HL-60 (cell line): ENCODE results near the gene ABCC4.

Experiments used
- DNase-seq, 2 experiments: peaks; one replicate each; pipeline ENCODE4 v3.0.0-alpha.2; 2010 to 2020; ENCODE audit warnings: low read depth in 1 of 2, low spot score in 1 of 2
- H3K27ac ChIP-seq: fragments of 250-450 bp; sonication (Bioruptor Pico); replicated peaks from 2 replicates; pipeline ENCODE4 v1.5.1; 2020; ENCODE audit warnings: mild to moderate bottlenecking, moderate library complexity
- H3K27me3 ChIP-seq: fragments of 250-450 bp; sonication (Bioruptor Pico); 2 replicates; pipeline ENCODE4 v1.5.1; 2021; ENCODE audit warnings: mild to moderate bottlenecking, moderate library complexity; ENCODE audit not compliant: insufficient read depth, poor library complexity, severe bottlenecking
- H3K4me3 ChIP-seq: replicated peaks from 2 replicates; pipeline ENCODE4 v1.5.1; 2011; ENCODE audit warnings: mild to moderate bottlenecking, control low read depth, low read length; ENCODE audit not compliant: insufficient read depth
- CTCF ChIP-seq: IDR thresholded peaks from one replicate; pipeline ENCODE4 v1.5.1; 2011; ENCODE audit warnings: low read length, control low read depth, inconsistent platforms; ENCODE audit not compliant: insufficient read depth
- GABPA ChIP-seq: IDR thresholded peaks from 2 replicates; pipeline ENCODE4 v1.6.1; 2012; ENCODE audit warnings: low read depth
- POLR2AphosphoS5 ChIP-seq: IDR thresholded peaks from 2 replicates; pipeline ENCODE4 v1.6.1; 2012; ENCODE audit warnings: low read depth
- REST ChIP-seq: IDR thresholded peaks from 2 replicates; pipeline ENCODE4 v1.6.1; 2012; ENCODE audit warnings: low read depth; ENCODE audit not compliant: insufficient replicate concordance
- SPI1 ChIP-seq: IDR thresholded peaks from 2 replicates; pipeline ENCODE4 v1.6.1; 2012; ENCODE audit warnings: low read depth, mild to moderate bottlenecking, borderline replicate concordance

The ABCC4 gene

GRCh38 chr13:95164830-95165229, 136.4 kb downstream of the ABCC4 start:
- Histone ChIP-seq H3K27me3 (no peaks in the 10 kb centered on the region), H3K27ac (no peak overlapping the region), H3K4me3 (no peak overlapping the region)
- DNase-seq: no peak
- TF ChIP-seq CTCF (no peak), POLR2AphosphoS5 (no peak), REST (no peak)

- Histone ChIP-seq H3K27me3 (no peaks in the 10 kb centered on the region), H3K27ac (no peak overlapping the region), H3K4me3 (no peak overlapping the region)
- TF ChIP-seq REST (no peak), POLR2AphosphoS5 (no peak), CTCF (no peak), GABPA (no peak), SPI1 (no peak)
- no peak for DNase-seq
Measured at GRCh38 chr13:95160112-95160906, 140.9 kb downstream of the ABCC4 start.

- H3K27ac ChIP-seq: no peak overlapping the region
- TF ChIP-seq REST (no peak), GABPA (no peak), SPI1 (no peak), POLR2AphosphoS5 (no peak), CTCF (no peak)
- H3K4me3 ChIP-seq: no peak overlapping the region
- DNase-seq: no peak
- no peaks in the 10 kb centered on the region for H3K27me3 ChIP-seq
Measured at GRCh38 chr13:95159458-95159857, 141.8 kb downstream of the ABCC4 start.
